B cell (primary cell): ENCODE measurements around the gene ELMO1. TPM values are rescaled to one million over a fixed set of nuclear protein-coding genes. Genes with fewer than 3 reads are reported as not detected.

Experiments
- ATAC-seq: fragments of 200-7000 bp; cut with Tn5 transposase; one replicate; pipeline ENCODE4 v1.10.0; 2021; ENCODE audit warnings: low read depth, mild to moderate bottlenecking, moderate number of reproducible peaks, moderate library complexity
- CTCF ChIA-PET: fragments of 350-600 bp; sonication (Branson Sonifier 250); formaldehyde crosslinking; loops from one replicate; lab custom pipeline; 2021; ENCODE audit warnings: antibody characterized with exemption, inconsistent platforms; lab: Charles Lee
- POLR2A ChIA-PET: fragments of 350-600 bp; sonication (Branson Sonifier 250); formaldehyde crosslinking; loops from one replicate; lab custom pipeline; 2021; ENCODE audit warnings: antibody characterized with exemption; lab: Charles Lee
- DNase-seq: peaks from one replicate; pipeline ENCODE4 v3.0.0; 2013
- H2AFZ ChIP-seq: 2 replicates; pipeline ENCODE4 v1.6.1; 2012; ENCODE audit warnings: mild to moderate bottlenecking, low read depth, low read length; ENCODE audit not compliant: insufficient read depth, poor library complexity, severe bottlenecking
- H3K27ac ChIP-seq, 2 donors: 1 replicate in 1 of 2; 2 replicates in 1 of 2; pipeline ENCODE4 v1.5.1; 2012 to 2013; ENCODE audit warnings: low read length in 2 of 2, mild to moderate bottlenecking in 2 of 2, moderate library complexity in 1 of 2
- H3K27me3 ChIP-seq, 4 experiments: fragments of 200-600 bp in 1 of 4; sonication (generic) in 1 of 4; replicated peaks in 1 of 4; 1 replicate in 2 of 4; 2 replicates in 2 of 4; pipeline versions ENCODE4 v1.6.1 to v1.7.0; 2013 to 2016; ENCODE audit warnings: low read length in 3 of 4, mild to moderate bottlenecking in 2 of 4, mixed read lengths in 1 of 4, moderate library complexity in 1 of 4; ENCODE audit not compliant: insufficient read depth in 4 of 4, control insufficient read depth in 3 of 4; ENCODE audit errors: control extremely low read depth in 1 of 4
- H3K36me3 ChIP-seq, 2 experiments: replicated peaks in 1 of 2; 1 replicate in 1 of 2; 2 replicates in 1 of 2; pipeline versions ENCODE4 v1.6.1 to v1.7.1; 2013; ENCODE audit warnings: low read length in 1 of 2; ENCODE audit not compliant: insufficient read depth in 2 of 2, control insufficient read depth in 1 of 2; ENCODE audit errors: control extremely low read depth in 1 of 2, extremely low read depth in 1 of 2
- H3K4me1 ChIP-seq, 2 donors: fragments of 200-600 bp in 1 of 2; sonication (generic) in 1 of 2; 1 replicate in 1 of 2; 2 replicates in 1 of 2; pipeline versions ENCODE4 v1.5.1 to v1.6.1; 2013 to 2017; ENCODE audit warnings: low read length in 2 of 2; ENCODE audit not compliant: control insufficient read depth in 2 of 2, insufficient read depth in 2 of 2
- H3K4me2 ChIP-seq: replicated peaks from 2 replicates; pipeline ENCODE3; 2012; ENCODE audit warnings: mild to moderate bottlenecking, low read depth, low read length; ENCODE audit not compliant: poor library complexity, severe bottlenecking
- H3K4me3 ChIP-seq, 5 experiments: fragments of 200-600 bp in 1 of 5; sonication (generic) in 1 of 5; 1 replicate in 3 of 5; 2 replicates in 2 of 5; pipeline versions ENCODE4 v1.5.1 to v1.7.0; 2011 to 2016; ENCODE audit warnings: low read length in 4 of 5, mild to moderate bottlenecking in 4 of 5, low read depth in 2 of 5, control low read depth in 1 of 5, moderate library complexity in 1 of 5; ENCODE audit not compliant: insufficient read depth in 1 of 5; ENCODE audit errors: control extremely low read depth in 1 of 5, extremely low read depth in 1 of 5
- H3K79me2 ChIP-seq: fragments of 200-600 bp; sonication (generic); one replicate; pipeline ENCODE4 v1.6.0; 2016; ENCODE audit warnings: low read length; ENCODE audit not compliant: control insufficient read depth, insufficient read depth
- H3K9ac ChIP-seq: fragments of 200-600 bp; sonication (generic); 2 replicates; pipeline ENCODE4 v1.6.1; 2017; ENCODE audit warnings: mild to moderate bottlenecking, low read length, moderate library complexity
- H3K9me3 ChIP-seq, 3 donors: one replicate each; pipeline versions ENCODE4 v1.6.1 to v1.7.1; 2013; ENCODE audit warnings: low read length in 2 of 3; ENCODE audit not compliant: control insufficient read depth in 2 of 3, insufficient read depth in 1 of 3; ENCODE audit errors: control extremely low read depth in 1 of 3
- H4K20me1 ChIP-seq: 2 replicates; pipeline ENCODE4 v1.6.0; 2012; ENCODE audit warnings: mild to moderate bottlenecking, low read length; ENCODE audit not compliant: insufficient read depth, control insufficient read depth, poor library complexity, severe bottlenecking
- H3K27ac Mint-ChIP-seq: one replicate; pipeline ENCODE4 v1.8.0; 2021; ENCODE audit warnings: mixed read lengths
- H3K27me3 Mint-ChIP-seq: one replicate; pipeline ENCODE4 v1.8.0; 2021; ENCODE audit warnings: mixed read lengths
- H3K4me1 Mint-ChIP-seq: one replicate; pipeline ENCODE4 v1.8.0; 2021; ENCODE audit warnings: mixed read lengths
- H3K4me3 Mint-ChIP-seq: one replicate; pipeline ENCODE4 v1.8.0; 2021; ENCODE audit warnings: mixed read lengths
- H3K9me3 Mint-ChIP-seq: one replicate; pipeline ENCODE4 v1.8.0; 2022; ENCODE audit warnings: mixed read lengths; ENCODE audit not compliant: insufficient read depth
- CTCF ChIP-seq: fragments of 200-600 bp; IDR thresholded peaks from one replicate; pipeline ENCODE4 v1.8.0; 2022; ENCODE audit warnings: antibody characterized with exemption, mild to moderate bottlenecking
- EZH2 ChIP-seq: IDR thresholded peaks from 2 replicates; pipeline ENCODE4 v1.6.1; 2012; ENCODE audit warnings: borderline replicate concordance, low read depth, mild to moderate bottlenecking, moderate library complexity, low read length; ENCODE audit not compliant: insufficient read depth, poor library complexity, severe bottlenecking
- WGBS: methylation state at CpG from one replicate; pipeline ENCODE4 v1.1.5; 2013; ENCODE audit warnings: missing lambda C conversion rate; ENCODE audit not compliant: insufficient coverage; 5-methylcytosine and 5-hydroxymethylcytosine counted together
- intact Hi-C: fragments of 100-400 bp; cut with micrococcal nuclease; formaldehyde crosslinking; loops from one replicate; pipeline ENCODE4 v1.10.0; 2022
- polyA plus RNA-seq: library from polyadenylated mRNA; depleted of rRNA; stranded (reverse); fragments of >200 nt; gene quantifications from 2 replicates; pipeline ENCODE4 v1.2.3, GENCODE V29; 2012
- total RNA-seq, 2 donors: library from RNA; stranded (reverse); fragments of 120-200 nt in 1 of 2; gene quantifications; 1 replicate in 1 of 2; 2 replicates in 1 of 2; pipeline versions ENCODE4 v1.2.3 to v1.2.4, GENCODE V29; 2013 to 2022

Gene ELMO1
- total and polyA plus RNA-seq, 2 donors (not counting 1 experiment from before 2014, with no cell fraction given): 44.7 to 177 TPM

- no peaks in the 10 kb centered on the region for H3K79me2 ChIP-seq
- TF ChIP-seq EZH2 (no peak), CTCF (no peak)
- CTCF ChIA-PET: interaction anchor here (0.7 to 7.5 kb wide), 5 partner anchors 14 to 708 kb away, joined by 3 to 110 read pairs (median 56); no protein-coding TSS in a partner anchor
- intact Hi-C loops: no loop called here
- DNase-seq (no peak), ATAC-seq (no peak)
- no peaks in the 10 kb centered on the region for H3K9me3 ChIP-seq
- Mint-ChIP-seq H3K27ac (no peak overlapping the region), H3K9me3 (no peaks in the 10 kb centered on the region), H3K4me3 (no peak overlapping the region), H3K4me1 (peaks cover 21% of the 10 kb centered on the region), H3K27me3 (no peaks in the 10 kb centered on the region)
- no peak overlapping the region for H3K4me3 ChIP-seq
- H3K4me2 ChIP-seq: no peak overlapping the region
- peaks cover 6 to 38% of the 10 kb centered on the region in 2 experiments for H3K36me3 ChIP-seq
- no peak overlapping the region for H3K27ac ChIP-seq
- H3K9ac ChIP-seq: no peak overlapping the region
- no peaks in the 10 kb centered on the region for H3K27me3 ChIP-seq
- H4K20me1 ChIP-seq: peaks cover 10% of the 10 kb centered on the region
- no peak overlapping the region for H2AFZ ChIP-seq
- H3K4me1 ChIP-seq: peaks cover 3 to 9% of the 10 kb centered on the region in 2 donors
- POLR2A ChIA-PET: no interaction called here
- no CpG with 5 or more reads among the region's 2 CpGs for WGBS
These were observed 252.0 kb downstream of the ELMO1 start for GRCh38 chr7:37196676-37197075.

DNA sequence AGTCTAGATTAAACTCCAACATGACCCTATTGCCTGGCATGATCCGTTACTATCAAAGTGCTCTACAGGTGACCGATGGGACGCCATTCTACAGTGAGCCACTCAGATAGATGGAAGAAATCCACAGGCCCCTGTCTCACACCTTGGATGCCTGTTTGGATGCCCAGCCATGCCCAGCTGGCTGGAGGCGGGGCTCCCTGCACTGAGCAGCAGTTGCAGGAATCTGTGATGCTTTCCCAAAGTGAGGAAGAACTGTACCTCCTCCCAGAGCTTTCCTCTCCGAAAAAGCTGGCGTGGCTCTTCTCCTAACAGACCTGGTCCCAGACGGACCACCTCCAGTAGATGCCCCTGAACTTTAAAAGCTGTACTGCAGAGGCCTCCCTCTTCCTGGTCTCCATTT, 253.3 kb downstream of the ELMO1 start:
- Histone ChIP-seq H3K4me3 (no peak overlapping the region), H3K27me3 (no peaks in the 10 kb centered on the region), H3K4me2 (no peak overlapping the region), H3K4me1 (peaks cover 0 to 2% of the 10 kb centered on the region in 2 donors), H4K20me1 (peaks cover 10% of the 10 kb centered on the region), H3K9ac (no peak overlapping the region), H3K9me3 (no peaks in the 10 kb centered on the region), H3K36me3 (peaks cover 6 to 38% of the 10 kb centered on the region in 2 experiments), H3K79me2 (no peaks in the 10 kb centered on the region), H3K27ac (no peak overlapping the region), H2AFZ (no peak overlapping the region)
- H3K9me3 Mint-ChIP-seq: no peaks in the 10 kb centered on the region
- H3K27me3 Mint-ChIP-seq: no peaks in the 10 kb centered on the region
- ChIA-PET CTCF (interaction anchor here (0.6 to 7.2 kb wide), 6 partner anchors 9 to 964 kb away, joined by 3 to 71 read pairs (median 4); no protein-coding TSS in a partner anchor), POLR2A (no interaction called here)
- 92% methylated on average over 6 of the region's 7 CpGs for WGBS
- H3K4me1 Mint-ChIP-seq: peaks cover 13% of the 10 kb centered on the region
- no peak for DNase-seq
- ATAC-seq: no peak
- H3K27ac Mint-ChIP-seq: no peak overlapping the region
- TF ChIP-seq CTCF (no peak), EZH2 (no peak)
- intact Hi-C loops: no loop called here
- no peak overlapping the region for H3K4me3 Mint-ChIP-seq
